ENCODE data around the gene HNRNPH2.

HNRNPH2 gene

DNA sequence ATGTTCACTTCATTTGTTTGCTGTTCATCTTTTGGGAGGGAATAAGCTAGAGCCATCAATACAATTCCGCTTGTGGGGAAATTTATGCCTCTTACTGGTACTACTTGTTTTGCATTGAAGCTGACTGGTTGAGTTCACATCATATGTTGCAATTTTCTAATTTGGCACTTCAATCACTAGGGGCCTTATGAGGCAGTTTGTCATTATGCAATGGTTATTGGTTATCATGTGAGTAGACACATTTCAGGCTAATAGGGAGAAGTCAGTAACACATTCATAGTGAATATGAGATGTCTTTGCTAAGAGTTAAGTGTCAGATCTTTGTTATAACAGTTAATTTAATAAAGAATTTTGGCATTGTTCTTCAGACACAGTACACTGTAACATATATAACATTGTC lies 12.2 kb upstream of the HNRNPH2 start:
- in situ Hi-C loops (cut with HindIII; ENCODE audit: low sequenced_read_pairs): no loop called here

GRCh38 chrX:101397779-101398178 lies 10.2 kb upstream of the HNRNPH2 start:
- in situ Hi-C loops (cut with HindIII; ENCODE audit: low sequenced_read_pairs): no loop called here

DNA sequence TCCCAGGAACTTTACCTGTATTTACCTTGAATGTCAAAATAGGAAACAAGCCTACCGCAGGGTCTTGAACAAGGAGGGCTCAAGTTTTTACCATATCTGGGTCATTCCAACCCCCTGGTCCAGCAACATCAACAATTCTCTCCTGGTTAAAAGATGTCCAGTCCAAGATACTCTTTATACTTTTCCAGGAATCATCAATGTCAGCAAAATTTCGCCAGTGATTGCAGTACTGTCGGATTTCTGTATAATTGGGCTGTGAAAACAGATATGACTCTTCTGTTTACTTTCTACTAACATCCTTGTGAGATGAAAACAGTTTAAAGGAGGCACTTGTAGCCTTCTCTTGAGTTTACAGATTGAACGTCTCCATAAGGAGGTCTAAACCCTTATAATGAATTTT lies 9.3 kb upstream of the HNRNPH2 start:
- in situ Hi-C loops (cut with HindIII; ENCODE audit: low sequenced_read_pairs): no loop called here

- in situ Hi-C loops (cut with HindIII; ENCODE audit: low sequenced_read_pairs): no loop called here
Measured at GRCh38 chrX:101399825-101400224, 8.2 kb upstream of the HNRNPH2 start.

DNA sequence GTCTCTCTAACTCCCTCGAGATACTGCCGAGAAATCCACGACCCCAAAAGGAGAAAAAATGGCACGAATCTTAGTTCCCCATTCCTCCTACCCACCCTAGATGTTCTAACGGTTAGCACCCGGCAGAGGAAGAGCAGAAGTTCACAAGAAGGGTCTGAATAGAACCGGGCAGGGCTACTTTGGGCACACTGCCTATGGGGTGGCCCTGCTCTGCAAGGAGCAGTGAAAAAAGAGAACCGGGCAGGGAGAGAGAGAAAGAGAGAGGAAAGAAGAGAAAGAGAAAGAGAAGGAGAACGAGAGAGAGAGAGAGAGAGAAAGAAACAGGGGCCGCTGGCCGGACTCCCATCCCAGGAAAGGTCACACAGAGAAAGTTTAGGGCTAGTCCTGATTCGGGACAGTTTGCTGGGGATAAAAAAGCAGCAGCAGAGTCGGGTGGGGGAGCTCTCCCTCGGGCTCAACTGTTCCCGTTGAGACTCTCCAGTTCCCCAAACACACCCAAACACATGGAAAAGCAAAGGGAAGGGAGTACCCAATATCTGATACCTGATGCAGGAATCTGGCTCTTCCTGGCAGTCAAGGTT lies 765 bp upstream of the HNRNPH2 start:
- in situ Hi-C loops (cut with HindIII; ENCODE audit: low sequenced_read_pairs): no loop called here

DNA sequence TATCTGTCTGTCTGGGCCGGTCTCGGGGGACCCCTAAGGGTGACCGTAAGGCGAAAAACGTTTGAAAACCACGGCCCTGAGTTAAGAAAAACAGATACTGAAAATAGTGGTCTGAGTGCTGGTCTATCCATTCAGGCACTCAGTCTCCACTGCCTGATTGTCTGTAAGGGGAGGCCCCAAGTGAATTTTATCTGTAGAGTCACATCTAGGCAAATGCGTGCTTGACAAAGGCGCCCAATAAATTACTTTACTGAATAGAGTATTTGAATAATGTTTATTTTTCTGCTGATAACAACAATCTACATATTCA lies 465 bp downstream of the HNRNPH2 start:
- in situ Hi-C loops (cut with HindIII; ENCODE audit: low sequenced_read_pairs): no loop called here

- in situ Hi-C loops (cut with HindIII; ENCODE audit: low sequenced_read_pairs): no loop called here
Measured at GRCh38 chrX:101409043-101409442, 1.0 kb downstream of the HNRNPH2 start.

- in situ Hi-C loops (cut with HindIII; ENCODE audit: low sequenced_read_pairs): no loop called here
Measured at GRCh38 chrX:101410461-101410860, 2.4 kb downstream of the HNRNPH2 start.

DNA sequence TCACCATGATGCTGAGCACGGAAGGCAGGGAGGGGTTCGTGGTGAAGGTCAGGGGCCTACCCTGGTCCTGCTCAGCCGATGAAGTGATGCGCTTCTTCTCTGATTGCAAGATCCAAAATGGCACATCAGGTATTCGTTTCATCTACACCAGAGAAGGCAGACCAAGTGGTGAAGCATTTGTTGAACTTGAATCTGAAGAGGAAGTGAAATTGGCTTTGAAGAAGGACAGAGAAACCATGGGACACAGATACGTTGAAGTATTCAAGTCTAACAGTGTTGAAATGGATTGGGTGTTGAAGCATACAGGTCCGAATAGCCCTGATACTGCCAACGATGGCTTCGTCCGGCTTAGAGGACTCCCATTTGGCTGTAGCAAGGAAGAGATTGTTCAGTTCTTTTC lies 4.0 kb downstream of the HNRNPH2 start:
- in situ Hi-C loops (cut with HindIII; ENCODE audit: low sequenced_read_pairs): no loop called here

- in situ Hi-C loops (cut with HindIII; ENCODE audit: low sequenced_read_pairs): no loop called here
Measured at GRCh38 chrX:101415180-101416145, 7.4 kb downstream of the HNRNPH2 start.

- in situ Hi-C loops (cut with HindIII; ENCODE audit: low sequenced_read_pairs): no loop called here
Measured at GRCh38 chrX:101416691-101417090, 8.7 kb downstream of the HNRNPH2 start.

GRCh38 chrX:101417190-101417589 lies 9.2 kb downstream of the HNRNPH2 start:
- in situ Hi-C loops (cut with HindIII; ENCODE audit: low sequenced_read_pairs): no loop called here

- in situ Hi-C loops (cut with HindIII; ENCODE audit: low sequenced_read_pairs): no loop called here
Measured at GRCh38 chrX:101417981-101418841, 10.2 kb downstream of the HNRNPH2 start.

DNA sequence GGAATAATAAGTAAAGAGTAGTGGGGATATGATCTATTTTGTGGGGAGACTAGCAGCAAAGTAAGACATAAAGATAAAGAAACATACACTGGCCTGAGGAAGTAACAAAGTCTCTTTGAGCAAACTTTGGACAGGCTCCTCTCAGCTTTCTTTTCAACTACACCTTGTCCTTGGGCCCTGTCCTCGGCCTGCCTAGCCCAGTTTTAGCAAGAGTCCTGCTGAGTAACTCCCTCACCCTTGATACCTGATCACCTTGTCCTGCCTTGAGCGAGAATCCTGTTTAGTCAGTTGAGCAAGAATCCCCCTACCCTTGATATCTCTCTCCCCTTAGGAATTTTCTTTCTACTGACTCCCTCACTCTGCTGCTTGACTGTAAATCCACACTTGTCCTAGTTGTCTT lies 11.5 kb downstream of the HNRNPH2 start:
- in situ Hi-C loops (cut with HindIII; ENCODE audit: low sequenced_read_pairs): no loop called here

GRCh38 chrX:101427954-101428353 lies 19.9 kb downstream of the HNRNPH2 start:
- in situ Hi-C loops (cut with HindIII; ENCODE audit: low sequenced_read_pairs): no loop called here

- in situ Hi-C loops (cut with HindIII; ENCODE audit: low sequenced_read_pairs): no loop called here
Measured at GRCh38 chrX:101429934-101430333, 21.9 kb downstream of the HNRNPH2 start.

- in situ Hi-C loops (cut with HindIII; ENCODE audit: low sequenced_read_pairs): no loop called here
Measured at GRCh38 chrX:101430457-101431078, 22.5 kb downstream of the HNRNPH2 start.

DNA sequence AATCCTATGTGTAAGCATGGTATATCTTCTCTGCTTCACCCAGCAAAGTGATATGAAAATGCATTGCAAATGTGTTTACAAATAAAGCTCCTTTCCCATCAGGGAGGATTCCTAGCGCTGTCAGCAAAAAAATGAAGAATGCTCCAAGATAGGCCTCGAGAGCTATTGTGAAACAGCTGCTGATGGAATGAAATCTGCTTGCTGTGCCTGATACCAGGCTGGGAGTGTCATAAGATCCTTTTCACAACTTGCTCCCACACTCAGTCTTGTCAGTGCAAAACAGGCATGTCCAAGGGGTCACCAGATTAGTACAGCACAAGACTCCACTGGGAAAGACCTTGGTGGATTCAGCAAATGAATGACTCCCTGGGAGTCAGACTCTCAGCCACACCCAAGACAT lies 34.1 kb downstream of the HNRNPH2 start:
- in situ Hi-C loops (cut with HindIII; ENCODE audit: low sequenced_read_pairs): no loop called here

DNA sequence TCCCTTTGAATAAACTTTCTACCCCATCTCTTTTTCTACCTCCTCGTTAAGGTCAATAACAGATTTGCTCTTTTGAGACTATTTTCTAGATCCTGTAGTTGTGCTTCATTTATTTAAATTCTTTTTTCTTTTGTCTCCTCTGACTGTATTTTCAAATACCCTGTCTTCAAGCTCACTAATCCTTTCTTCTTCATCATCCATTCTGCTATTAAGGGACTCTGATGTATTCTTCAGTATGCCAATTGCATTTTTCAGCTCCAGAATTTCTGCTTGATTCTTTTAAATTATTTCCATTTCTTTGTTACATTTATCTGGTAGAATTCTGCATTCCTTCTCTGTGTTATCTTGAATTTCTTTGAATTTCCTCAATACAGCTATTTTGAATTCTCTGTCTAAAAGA lies 41.3 kb downstream of the HNRNPH2 start:
- in situ Hi-C loops (cut with HindIII; ENCODE audit: low sequenced_read_pairs): no loop called here

- in situ Hi-C loops (cut with HindIII; ENCODE audit: low sequenced_read_pairs): no loop called here
Measured at GRCh38 chrX:101450085-101450484, 42.1 kb downstream of the HNRNPH2 start.

DNA sequence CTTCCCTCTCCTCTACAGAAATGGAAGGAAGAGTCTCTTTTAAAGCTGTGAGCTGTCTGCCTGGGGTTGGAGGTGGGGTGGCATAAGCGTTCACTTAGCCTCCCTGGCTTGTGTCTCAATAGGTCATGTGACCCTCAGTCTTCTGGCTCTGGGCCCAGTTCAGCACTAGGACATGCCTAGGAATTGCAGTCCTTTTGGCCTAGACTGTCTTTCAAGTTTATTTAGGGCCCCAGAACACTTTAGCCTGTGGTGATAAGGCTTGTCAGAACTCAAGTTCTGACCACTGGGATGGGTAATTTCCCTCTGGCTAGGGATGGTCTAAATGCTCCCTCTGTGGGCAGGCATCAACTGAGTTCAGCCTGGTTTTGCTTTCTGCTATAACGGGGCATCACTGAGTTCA lies 42.9 kb downstream of the HNRNPH2 start:
- in situ Hi-C loops (cut with HindIII; ENCODE audit: low sequenced_read_pairs): no loop called here
